Ovary (tissue), 9 donors: ENCODE results near the gene KRTAP21-2. TPM values are rescaled to one million over a fixed set of nuclear protein-coding genes. Genes with fewer than 3 reads are reported as not detected.

Source experiments
- DNase-seq, 5 donors: peaks; one replicate each; pipeline ENCODE4 v3.0.0-alpha.2; 2019 to 2020
- H3K27ac ChIP-seq, 2 donors: fragments of 200-600 bp; one replicate each; pipeline versions ENCODE4 v1.5.1 to v1.8.0; 2019 to 2022
- H3K27me3 ChIP-seq: fragments of 200-600 bp; one replicate; pipeline ENCODE4 v1.8.0; 2022
- H3K36me3 ChIP-seq: fragments of 200-600 bp; sonication (generic); one replicate; pipeline ENCODE4 v1.5.1; 2019
- H3K4me1 ChIP-seq: one replicate; pipeline ENCODE4 v1.8.1; 2013; ENCODE audit warnings: mild to moderate bottlenecking, moderate library complexity; ENCODE audit not compliant: insufficient read depth
- H3K4me3 ChIP-seq: fragments of 200-600 bp; sonication (generic); one replicate; pipeline ENCODE4 v1.5.1; 2017
- H3K9me3 ChIP-seq, 2 donors: fragments of 200-600 bp in 1 of 2; sonication (generic) in 1 of 2; one replicate each; pipeline versions ENCODE4 v1.5.1 to v1.8.1; 2013 to 2019; ENCODE audit warnings: mild to moderate bottlenecking in 1 of 2, moderate library complexity in 1 of 2
- CTCF ChIP-seq, 3 donors: fragments of 450-650 bp in 2 of 3; fragments of 200-600 bp in 1 of 3; IDR thresholded peaks; one replicate each; pipeline versions ENCODE4 v1.5.1 to v1.8.0; 2016 to 2022; ENCODE audit warnings: antibody characterized with exemption in 3 of 3, mild to moderate bottlenecking in 1 of 3
- EP300 ChIP-seq: sonication (generic); formaldehyde crosslinking; IDR thresholded peaks from one replicate; pipeline ENCODE4 v1.6.1; 2017; ENCODE audit warnings: antibody characterized with exemption
- POLR2A ChIP-seq: fragments of 450-650 bp; IDR thresholded peaks from one replicate; pipeline ENCODE4 v1.6.1; 2017; ENCODE audit warnings: antibody characterized with exemption, mild to moderate bottlenecking, moderate library complexity
- WGBS, 3 donors: extraction: QIAGEN DNeasy Blood & Tissue Kit in 1 of 3; methylation state at CpG; one replicate each; pipeline versions ENCODE4 v1.1.5 to v1.1.7; 2013 to 2017; 5-methylcytosine and 5-hydroxymethylcytosine counted together
- intact Hi-C, 4 donors: fragments of 100-400 bp; cut with DNase I; formaldehyde crosslinking; loops; one replicate each; pipeline versions ENCODE4 v1.11.0 to v1.15.1; 2022 to 2023
- polyA plus RNA-seq, 2 donors: library from polyadenylated mRNA; stranded (reverse); fragments of 200-250 nt in 1 of 2; fragments of 350-450 nt in 1 of 2; fragmentation: Illumina TruSeq in 1 of 2; extraction: RNeasy Lipid Tissue Mini Kit (QIAGEN cat#74804) in 1 of 2; gene quantifications; one replicate each; pipeline ENCODE4 v1.2.3, GENCODE V29; 2013 to 2014
- small RNA-seq: library from RNA; depleted of rRNA; stranded (forward); fragments of <200 nt; gene quantifications from one replicate; pipeline ENCODE3, GENCODE V24; 2016
- total RNA-seq, 7 donors: library from RNA; depleted of rRNA in 2 of 7; stranded (reverse); fragments of >200 nt in 2 of 7; fragmentation: NEBNext Ultra II Directional in 3 of 7; extraction: Animal tissue kit (Norgen Biotek cat#: 25700) in 3 of 7; gene quantifications; one replicate each; pipeline versions ENCODE4 v1.1.0 to v1.2.4, GENCODE V29; 2016 to 2023
- donor health status: DM: no; HTN: no; CAD: no; lungs with moderate emphysema.
- donor health status: DM: no; HTN: no; CAD: no.
- donor health status: Bipolar disorder and iron deficiency.
- donor health status: DM: yes; HTN: yes; CAD: no.
- donor health status: DM: no; HTN: no; CAD: no.
- donor health status: DM: yes; HTN: yes; CAD: no.

The KRTAP21-2 gene
- total and polyA plus RNA-seq, 9 donors = not detected

GRCh38 chr21:30714946-30715345 is 32.1 kb downstream of the KRTAP21-2 start:
- no peak overlapping the region for H3K27ac ChIP-seq
- H3K4me3 ChIP-seq = no peak overlapping the region
- H3K27me3 ChIP-seq = no peaks in the 10 kb centered on the region
- no peaks in the 10 kb centered on the region for H3K36me3 ChIP-seq
- H3K9me3 ChIP-seq = no peaks in the 10 kb centered on the region
- DNase-seq = no peak
- WGBS, 3 donors = 77 to 90% (median 78%) methylated on average over 2 of the region's 2 CpGs
- intact Hi-C loops = no loop called here
- no peaks in the 10 kb centered on the region for H3K4me1 ChIP-seq
- no peak for TF ChIP-seq POLR2A
- no peak for TF ChIP-seq EP300
- no peak for TF ChIP-seq CTCF (IDR thresholded peaks at IDR 0.05)

GRCh38 chr21:30714456-30714855 is 32.6 kb downstream of the KRTAP21-2 start:
- no peak for DNase-seq
- Histone ChIP-seq H3K27ac (no peak overlapping the region), H3K36me3 (no peaks in the 10 kb centered on the region), H3K4me1 (no peaks in the 10 kb centered on the region), H3K9me3 (no peaks in the 10 kb centered on the region), H3K4me3 (no peak overlapping the region), H3K27me3 (no peaks in the 10 kb centered on the region)
- WGBS, 3 donors = 43 to 65% (median 43%) methylated on average over 3 of the region's 3 CpGs
- TF ChIP-seq EP300 (no peak), CTCF (IDR thresholded peaks at IDR 0.05) (no peak), POLR2A (no peak)
- intact Hi-C loops = no loop called here

GRCh38 chr21:30713766-30714165 is 33.3 kb downstream of the KRTAP21-2 start:
- Histone ChIP-seq H3K27ac (no peak overlapping the region), H3K4me1 (no peaks in the 10 kb centered on the region), H3K27me3 (no peaks in the 10 kb centered on the region), H3K4me3 (no peak overlapping the region), H3K36me3 (no peaks in the 10 kb centered on the region), H3K9me3 (no peaks in the 10 kb centered on the region)
- WGBS, 3 donors = 74 to 85% (median 82%) methylated on average over 3 of the region's 3 CpGs
- intact Hi-C loops = no loop called here
- TF ChIP-seq EP300 (no peak), POLR2A (no peak)
- DNase-seq = no peak

- Histone ChIP-seq H3K36me3 (no peaks in the 10 kb centered on the region), H3K4me3 (no peak overlapping the region), H3K27ac (no peak overlapping the region), H3K27me3 (no peaks in the 10 kb centered on the region), H3K4me1 (no peaks in the 10 kb centered on the region), H3K9me3 (no peaks in the 10 kb centered on the region)
- 26 to 39% (median 29%) methylated on average over 3 of the region's 3 CpGs for WGBS, 3 donors
- intact Hi-C loops = no loop called here
- TF ChIP-seq CTCF (IDR thresholded peaks at IDR 0.05) (no peak), POLR2A (no peak), EP300 (no peak)
- no peak for DNase-seq
These were observed 36.6 kb downstream of the KRTAP21-2 start for GRCh38 chr21:30710499-30710898.

GRCh38 chr21:30707409-30707808 is 39.6 kb downstream of the KRTAP21-2 start:
- Histone ChIP-seq H3K27me3 (no peaks in the 10 kb centered on the region), H3K27ac (no peak overlapping the region), H3K4me3 (no peak overlapping the region), H3K36me3 (no peaks in the 10 kb centered on the region), H3K4me1 (no peaks in the 10 kb centered on the region), H3K9me3 (no peaks in the 10 kb centered on the region)
- TF ChIP-seq POLR2A (no peak), CTCF (IDR thresholded peaks at IDR 0.05) (no peak), EP300 (no peak)
- DNase-seq = no peak
- intact Hi-C loops = no loop called here

Small RNA genes within 50 kb of the gene (small RNA-seq; reads per million reads assigned to genes)
- gene AP000244.1 (not detected), gene KRTAP21-3 (not detected)

Other genes with a start within 250 kb of the KRTAP21-2 start
- not detected for gene KRTAP19-5, start 245.1 kb downstream of the KRTAP21-2 start, total RNA-seq
- not detected for gene KRTAP19-5, start 245.1 kb downstream of the KRTAP21-2 start, polyA plus RNA-seq
- gene KRTAP19-6, start 205.4 kb downstream of the KRTAP21-2 start, total RNA-seq = not detected
- gene KRTAP19-6, start 205.4 kb downstream of the KRTAP21-2 start, polyA plus RNA-seq = not detected
- not detected for gene KRTAP19-7, start 185.9 kb downstream of the KRTAP21-2 start, total RNA-seq
- gene KRTAP19-7, start 185.9 kb downstream of the KRTAP21-2 start, polyA plus RNA-seq = not detected
- gene KRTAP22-2, start 156.9 kb downstream of the KRTAP21-2 start, total RNA-seq = not detected
- not detected for gene KRTAP22-2, start 156.9 kb downstream of the KRTAP21-2 start, polyA plus RNA-seq
- gene KRTAP6-3, start 154.8 kb downstream of the KRTAP21-2 start, total RNA-seq = not detected
- not detected for gene KRTAP6-3, start 154.8 kb downstream of the KRTAP21-2 start, polyA plus RNA-seq
- not detected for gene KRTAP6-2, start 148.4 kb downstream of the KRTAP21-2 start, total RNA-seq
- not detected for gene KRTAP6-2, start 148.4 kb downstream of the KRTAP21-2 start, polyA plus RNA-seq
- not detected for gene KRTAP22-1, start 146.2 kb downstream of the KRTAP21-2 start, total RNA-seq
- not detected for gene KRTAP22-1, start 146.2 kb downstream of the KRTAP21-2 start, polyA plus RNA-seq
- gene KRTAP6-1, start 133.3 kb downstream of the KRTAP21-2 start, total RNA-seq = not detected
- gene KRTAP6-1, start 133.3 kb downstream of the KRTAP21-2 start, polyA plus RNA-seq = not detected
- gene KRTAP20-1, start 130.8 kb downstream of the KRTAP21-2 start, total RNA-seq = not detected
- not detected for gene KRTAP20-1, start 130.8 kb downstream of the KRTAP21-2 start, polyA plus RNA-seq
- gene KRTAP20-4, start 126.6 kb downstream of the KRTAP21-2 start, total RNA-seq = not detected
- gene KRTAP20-4, start 126.6 kb downstream of the KRTAP21-2 start, polyA plus RNA-seq = not detected
- not detected for gene KRTAP20-2, start 112.1 kb downstream of the KRTAP21-2 start, total RNA-seq
- gene KRTAP20-2, start 112.1 kb downstream of the KRTAP21-2 start, polyA plus RNA-seq = not detected
- gene KRTAP20-3, start 104.4 kb downstream of the KRTAP21-2 start, total RNA-seq = not detected
- gene KRTAP20-3, start 104.4 kb downstream of the KRTAP21-2 start, polyA plus RNA-seq = not detected
- not detected for gene KRTAP21-3, start 28.5 kb downstream of the KRTAP21-2 start, total RNA-seq
- gene KRTAP21-3, start 28.5 kb downstream of the KRTAP21-2 start, polyA plus RNA-seq = not detected
- gene KRTAP21-1, start 8.2 kb upstream of the KRTAP21-2 start, total RNA-seq = not detected
- gene KRTAP21-1, start 8.2 kb upstream of the KRTAP21-2 start, polyA plus RNA-seq = not detected
- not detected for gene KRTAP8-1, start 66.0 kb upstream of the KRTAP21-2 start, total RNA-seq
- not detected for gene KRTAP8-1, start 66.0 kb upstream of the KRTAP21-2 start, polyA plus RNA-seq
- gene KRTAP7-1, start 82.5 kb upstream of the KRTAP21-2 start, total RNA-seq = not detected
- not detected for gene KRTAP7-1, start 82.5 kb upstream of the KRTAP21-2 start, polyA plus RNA-seq
- gene KRTAP11-1, start 134.3 kb upstream of the KRTAP21-2 start, total RNA-seq = not detected
- gene KRTAP11-1, start 134.3 kb upstream of the KRTAP21-2 start, polyA plus RNA-seq = not detected